Vagina (tissue), 2 donors: ENCODE measurements around the gene CHIC2. TPM values are rescaled to one million over a fixed set of nuclear protein-coding genes. Genes with fewer than 3 reads are reported as not detected.

Experiments
- DNase-seq, 2 donors: peaks; one replicate each; pipeline ENCODE4 v3.0.0-alpha.2; 2017; ENCODE audit errors: extremely low spot score in 2 of 2
- H3K27ac ChIP-seq: fragments of 200-600 bp; sonication (generic); one replicate; pipeline ENCODE4 v1.5.1; 2019
- H3K27me3 ChIP-seq: fragments of 200-600 bp; sonication (generic); one replicate; pipeline ENCODE4 v1.5.1; 2019
- H3K36me3 ChIP-seq, 2 donors: fragments of 200-600 bp; sonication (generic); one replicate each; pipeline ENCODE4 v1.5.1; 2017 to 2019
- H3K4me1 ChIP-seq: fragments of 200-600 bp; sonication (generic); one replicate; pipeline ENCODE4 v1.5.1; 2019
- H3K4me3 ChIP-seq, 2 donors: fragments of 200-600 bp; sonication (generic); 1 replicate in 1 of 2; 2 replicates in 1 of 2; pipeline ENCODE4 v1.5.1; 2016 to 2019
- H3K9me3 ChIP-seq: fragments of 200-600 bp; sonication (generic); one replicate; pipeline ENCODE4 v1.5.1; 2019
- CTCF ChIP-seq, 3 experiments: fragments of 450-650 bp in 2 of 3; fragments of 200-600 bp in 1 of 3; sonication (generic) in 1 of 3; IDR thresholded peaks; one replicate each; pipeline ENCODE4 v1.5.1; 2017 to 2019; ENCODE audit warnings: antibody characterized with exemption in 3 of 3, mild to moderate bottlenecking in 2 of 3, moderate library complexity in 2 of 3
- POLR2A ChIP-seq, 2 donors: fragments of 450-650 bp; IDR thresholded peaks; one replicate each; pipeline ENCODE4 v1.6.1; 2017; ENCODE audit warnings: antibody characterized with exemption in 2 of 2, mild to moderate bottlenecking in 2 of 2, moderate library complexity in 2 of 2
- POLR2AphosphoS5 ChIP-seq, 2 donors: sonication (generic); formaldehyde crosslinking; IDR thresholded peaks; one replicate each; pipeline ENCODE4 v1.9.0; 2017; ENCODE audit warnings: antibody characterized with exemption in 2 of 2, mild to moderate bottlenecking in 2 of 2, low read depth in 1 of 2; ENCODE audit not compliant: insufficient read depth in 1 of 2
- intact Hi-C: fragments of 100-400 bp; cut with DNase I; formaldehyde crosslinking; loops from one replicate; pipeline ENCODE4 v1.15.1; 2023
- total RNA-seq: library from RNA; depleted of rRNA; stranded (reverse); fragments of >200 nt; gene quantifications from one replicate; pipeline ENCODE4 v1.2.3, GENCODE V29; 2016

CHIC2 gene
- total RNA-seq, 1 donor from 2014 or later: 40.0 TPM

- peaks cover 38% of the 10 kb centered on the region for H3K4me1 ChIP-seq
- peaks cover 39% of the 10 kb centered on the region for H3K27me3 ChIP-seq
- intact Hi-C loops: no loop called here
- H3K27ac ChIP-seq: no peak overlapping the region
- no peak overlapping the region for H3K4me3 ChIP-seq
- no peaks in the 10 kb centered on the region for H3K9me3 ChIP-seq
- TF ChIP-seq POLR2AphosphoS5 (IDR thresholded peaks at IDR 0.05; ENCODE audit: insufficient read depth in 1 of 2, low read depth in 1 of 2): no peak
- TF ChIP-seq CTCF (IDR thresholded peaks at IDR 0.05): no peak
- TF ChIP-seq POLR2A (IDR thresholded peaks at IDR 0.05): no peak
- DNase-seq: no peak
- no peaks in the 10 kb centered on the region for H3K36me3 ChIP-seq
Measured at GRCh38 chr4:54097152-54097551, 32.7 kb upstream of the CHIC2 start.

- H3K36me3 ChIP-seq: no peaks in the 10 kb centered on the region
- peaks cover 39% of the 10 kb centered on the region for H3K27me3 ChIP-seq
- TF ChIP-seq CTCF (IDR thresholded peaks at IDR 0.05) (no peak), POLR2A (IDR thresholded peaks at IDR 0.05) (no peak), POLR2AphosphoS5 (IDR thresholded peaks at IDR 0.05; ENCODE audit: insufficient read depth in 1 of 2, low read depth in 1 of 2) (no peak)
- no peak overlapping the region for H3K27ac ChIP-seq
- H3K4me1 ChIP-seq: peaks cover 41% of the 10 kb centered on the region
- no peak overlapping the region for H3K4me3 ChIP-seq
- H3K9me3 ChIP-seq: no peaks in the 10 kb centered on the region
- no peak for DNase-seq
- intact Hi-C loops: no loop called here
Measured at GRCh38 chr4:54096295-54096962, 32.0 kb upstream of the CHIC2 start.

GRCh38 chr4:54095110-54095825 lies 30.9 kb upstream of the CHIC2 start:
- Histone ChIP-seq H3K27ac (no peak overlapping the region), H3K4me3 (no peak overlapping the region), H3K27me3 (peaks cover 31% of the 10 kb centered on the region), H3K4me1 (peaks cover 37% of the 10 kb centered on the region), H3K9me3 (no peaks in the 10 kb centered on the region), H3K36me3 (no peaks in the 10 kb centered on the region)
- intact Hi-C loops: no loop called here
- no peak for DNase-seq
- no peak for TF ChIP-seq POLR2A (IDR thresholded peaks at IDR 0.05)
- no peak for TF ChIP-seq CTCF (IDR thresholded peaks at IDR 0.05)

GRCh38 chr4:54094451-54094850 lies 30.0 kb upstream of the CHIC2 start:
- Histone ChIP-seq H3K27ac (no peak overlapping the region), H3K4me1 (peaks cover 29% of the 10 kb centered on the region), H3K27me3 (peaks cover 22% of the 10 kb centered on the region), H3K4me3 (no peak overlapping the region), H3K9me3 (no peaks in the 10 kb centered on the region), H3K36me3 (no peaks in the 10 kb centered on the region)
- intact Hi-C loops: no loop called here
- DNase-seq: no peak
- TF ChIP-seq POLR2A (IDR thresholded peaks at IDR 0.05): no peak
- TF ChIP-seq CTCF (IDR thresholded peaks at IDR 0.05): no peak
- no peak for TF ChIP-seq POLR2AphosphoS5 (IDR thresholded peaks at IDR 0.05; ENCODE audit: insufficient read depth in 1 of 2, low read depth in 1 of 2)
